Measurements from ENCODE around the gene CNEP1R1.

DNA sequence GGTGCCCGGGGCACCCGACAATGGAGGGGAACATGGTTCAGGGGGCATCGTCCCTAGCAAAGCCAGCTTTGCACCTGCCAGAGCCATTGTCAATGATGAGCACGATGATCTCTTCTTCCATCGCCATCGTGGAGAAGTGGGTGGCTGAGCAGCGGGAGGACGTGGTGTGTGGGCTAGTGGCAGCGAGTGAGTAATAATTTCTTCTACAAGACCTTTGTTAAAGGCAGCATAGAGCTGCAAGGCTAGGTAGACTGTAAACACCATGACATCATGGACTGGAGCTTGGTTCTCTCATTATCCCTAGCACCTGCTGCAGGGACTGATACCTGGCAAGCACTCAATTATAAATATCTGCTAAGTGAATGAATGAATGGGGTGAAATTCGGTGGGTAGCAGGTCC, 34.1 kb downstream of the CNEP1R1 start:
- TF ChIP-seq, protein P1, sequence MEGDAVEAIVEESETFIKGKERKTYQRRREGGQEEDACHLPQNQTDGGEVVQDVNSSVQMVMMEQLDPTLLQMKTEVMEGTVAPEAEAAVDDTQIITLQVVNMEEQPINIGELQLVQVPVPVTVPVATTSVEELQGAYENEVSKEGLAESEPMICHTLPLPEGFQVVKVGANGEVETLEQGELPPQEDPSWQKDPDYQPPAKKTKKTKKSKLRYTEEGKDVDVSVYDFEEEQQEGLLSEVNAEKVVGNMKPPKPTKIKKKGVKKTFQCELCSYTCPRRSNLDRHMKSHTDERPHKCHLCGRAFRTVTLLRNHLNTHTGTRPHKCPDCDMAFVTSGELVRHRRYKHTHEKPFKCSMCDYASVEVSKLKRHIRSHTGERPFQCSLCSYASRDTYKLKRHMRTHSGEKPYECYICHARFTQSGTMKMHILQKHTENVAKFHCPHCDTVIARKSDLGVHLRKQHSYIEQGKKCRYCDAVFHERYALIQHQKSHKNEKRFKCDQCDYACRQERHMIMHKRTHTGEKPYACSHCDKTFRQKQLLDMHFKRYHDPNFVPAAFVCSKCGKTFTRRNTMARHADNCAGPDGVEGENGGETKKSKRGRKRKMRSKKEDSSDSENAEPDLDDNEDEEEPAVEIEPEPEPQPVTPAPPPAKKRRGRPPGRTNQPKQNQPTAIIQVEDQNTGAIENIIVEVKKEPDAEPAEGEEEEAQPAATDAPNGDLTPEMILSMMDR (conservative IDR thresholded peaks at IDR 0.05; ENCODE audit: low read depth, low read length) = no peak
- no peak for TF ChIP-seq EZH2phosphoT487 (IDR thresholded peaks at IDR 0.05; ENCODE audit: borderline replicate concordance, low read length)
- TF ChIP-seq EZH2 (IDR thresholded peaks at IDR 0.05; ENCODE audit: low read length, unreplicated experiment) = no peak
